ENCODE measurements around the gene FPR2. TPM values are rescaled to one million over a fixed set of nuclear protein-coding genes. Genes with fewer than 3 reads are reported as not detected.
A peak's percentile ranks its signal among the peaks of the same experiment; 100 is the strongest.

FPR2 gene
- total and polyA plus RNA-seq, 8 donors: 0.48 to 2.9 (median 1.3) TPM; not detected in 2

- Histone ChIP-seq H3K9me3 (peaks cover 0 to 9% (median 4%) of the 10 kb centered on the region in 4 donors), H3K4me1 (peaks cover 0 to 5% (median 0%) of the 10 kb centered on the region in 4 donors), H3K36me3 (no peaks in the 10 kb centered on the region), H3K27ac (no peak overlapping the region), H3K4me3 (no peak overlapping the region), H3K27me3 (peaks cover 0 to 14% (median 0%) of the 10 kb centered on the region in 3 donors)
- no peak for DNase-seq
- WGBS, 5 donors: 70 to 85% (median 82%) methylated on average over 2 of the region's 2 CpGs
- intact Hi-C loops (cut with DNase I; ENCODE audit: low total_unique reads): no loop called here
- TF ChIP-seq CTCF (IDR thresholded peaks at IDR 0.05) (no peak), EP300 (IDR thresholded peaks at IDR 0.05) (no peak), POLR2A (IDR thresholded peaks at IDR 0.05) (no peak)
Observed at GRCh38 chr19:51793994-51794393, 33.0 kb downstream of the FPR2 start.

DNA sequence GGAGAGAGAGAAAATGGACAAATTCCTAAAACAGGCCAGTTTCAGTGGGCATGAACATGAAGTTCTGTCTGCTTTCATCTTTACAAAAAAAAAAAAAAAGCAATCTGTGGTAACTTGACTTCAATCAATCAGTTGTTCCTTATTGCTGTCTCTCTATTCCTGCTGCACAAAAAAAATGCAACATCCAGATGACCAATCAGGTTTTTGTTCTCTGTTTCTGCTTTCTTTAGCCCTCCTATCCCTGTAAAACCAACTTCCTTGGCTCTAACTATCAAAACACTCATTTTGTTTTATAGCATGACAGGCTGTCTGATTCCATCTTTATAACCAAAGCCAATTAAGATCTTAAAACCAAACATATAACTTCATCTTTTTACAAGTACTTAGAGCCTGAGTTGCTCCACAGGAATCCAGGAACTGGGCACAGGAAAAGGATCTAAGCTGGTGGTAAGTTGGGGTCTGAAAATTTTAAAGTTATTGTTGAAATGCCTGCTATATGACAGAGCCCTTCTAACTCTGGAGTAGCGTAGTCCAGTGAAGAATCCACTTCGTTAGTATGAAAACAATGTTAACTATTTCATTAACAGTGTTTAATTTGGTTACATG is 34.0 kb downstream of the FPR2 start, which contains the start of gene FPR3:
Gene FPR3, plus strand, starts transcription at position 273 of the 606 bp plus-strand sequence. CDS start 28,592 bp downstream, outside the sequence.
- intact Hi-C loops (cut with DNase I; ENCODE audit: low total_unique reads): no loop called here
- peaks cover 0 to 8% (median 0%) of the 10 kb centered on the region in 3 donors for H3K27me3 ChIP-seq
- peak within 1 kb of the TSS in 1 of 4 donors; percentile 8 for H3K4me3 ChIP-seq
- peaks cover 0 to 15% (median 4%) of the 10 kb centered on the region in 4 donors for H3K9me3 ChIP-seq
- no peaks in the 10 kb centered on the region for H3K36me3 ChIP-seq
- DNase-seq: no peak
- H3K27ac ChIP-seq: no peak within 1 kb of the TSS
- 52 to 66% (median 60%) methylated on average over 2 of the region's 2 CpGs for WGBS, 5 donors
- H3K4me1 ChIP-seq: peaks cover 0 to 15% (median 0%) of the 10 kb centered on the region in 4 donors
- TF ChIP-seq POLR2AphosphoS5 (IDR thresholded peaks at IDR 0.05) (no peak), CTCF (IDR thresholded peaks at IDR 0.05) (no peak), POLR2A (IDR thresholded peaks at IDR 0.05) (no peak), EP300 (IDR thresholded peaks at IDR 0.05) (no peak)

DNA sequence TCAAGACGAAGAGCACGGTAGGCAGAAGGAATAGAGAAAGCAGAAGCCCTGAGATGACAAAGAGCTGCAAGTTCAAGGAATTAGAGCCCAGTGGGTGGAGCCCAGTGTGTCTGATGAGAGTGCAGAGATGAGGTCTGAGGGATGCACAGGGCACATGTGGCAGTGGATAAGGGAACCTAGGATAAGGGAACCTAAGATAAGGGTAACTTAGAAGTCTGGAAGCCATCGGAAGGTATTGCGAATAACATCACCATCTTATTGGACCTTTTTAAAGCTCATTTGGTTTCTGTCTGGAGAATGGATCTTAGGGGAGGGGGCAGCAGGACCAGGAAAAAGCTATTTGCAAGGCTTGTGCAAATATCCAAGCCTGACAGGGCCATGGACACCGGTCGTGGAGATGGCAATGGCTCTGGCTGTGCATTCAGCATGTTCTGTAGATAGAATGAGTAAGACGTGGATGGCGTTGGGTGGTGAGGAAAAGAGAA is 35.3 kb downstream of the FPR2 start:
- no peak for DNase-seq
- H3K27me3 ChIP-seq: peaks cover 0 to 8% (median 0%) of the 10 kb centered on the region in 3 donors
- no peaks in the 10 kb centered on the region for H3K36me3 ChIP-seq
- WGBS, 5 donors: 75 to 86% (median 81%) methylated on average over 8 of the region's 8 CpGs
- H3K27ac ChIP-seq: peak overlapping the region in 1 of 5 donors; percentile 41
- peak overlapping the region in 1 of 4 donors; percentile 8 for H3K4me3 ChIP-seq
- peaks cover 0 to 16% (median 0%) of the 10 kb centered on the region in 4 donors for H3K4me1 ChIP-seq
- intact Hi-C loops (cut with DNase I; ENCODE audit: low total_unique reads): no loop called here
- H3K9me3 ChIP-seq: peaks cover 0 to 15% (median 4%) of the 10 kb centered on the region in 4 donors
- TF ChIP-seq CTCF (IDR thresholded peaks at IDR 0.05) (no peak), EP300 (IDR thresholded peaks at IDR 0.05) (no peak), POLR2AphosphoS5 (IDR thresholded peaks at IDR 0.05) (no peak), POLR2A (IDR thresholded peaks at IDR 0.05) (no peak)

GRCh38 chr19:51797480-51797879 is 36.5 kb downstream of the FPR2 start:
- no peak for DNase-seq
- intact Hi-C loops (cut with DNase I; ENCODE audit: low total_unique reads): no loop called here
- 69 to 72% (median 69%) methylated on average over 5 of the region's 5 CpGs for WGBS, 5 donors

More at GRCh38 chr19:51797480-51797879, 36.5 kb downstream of the FPR2 start:
- peaks cover 0 to 15% (median 4%) of the 10 kb centered on the region in 4 donors for H3K9me3 ChIP-seq
- no peaks in the 10 kb centered on the region for H3K36me3 ChIP-seq
- peaks cover 0 to 16% (median 0%) of the 10 kb centered on the region in 4 donors for H3K4me1 ChIP-seq
- no peak overlapping the region for H3K4me3 ChIP-seq
- no peak for TF ChIP-seq POLR2AphosphoS5 (IDR thresholded peaks at IDR 0.05)
- no peak for TF ChIP-seq CTCF (IDR thresholded peaks at IDR 0.05)
- no peak for TF ChIP-seq EP300 (IDR thresholded peaks at IDR 0.05)
- TF ChIP-seq POLR2A (IDR thresholded peaks at IDR 0.05): no peak
- H3K27me3 ChIP-seq: peaks cover 0 to 8% (median 0%) of the 10 kb centered on the region in 3 donors
- peak overlapping the region in 1 of 5 donors; percentile 4 for H3K27ac ChIP-seq

Measured in stomach (tissue), 9 donors.